OCI-M2 (cell line): Measurements from ENCODE around the gene PSEN1.

Experiments
- DNase-seq: peaks from one replicate; lab custom pipeline; 2025; ENCODE audit not compliant: unreplicated experiment; lab: John Stamatoyannopoulos, UW

PSEN1 gene

DNA sequence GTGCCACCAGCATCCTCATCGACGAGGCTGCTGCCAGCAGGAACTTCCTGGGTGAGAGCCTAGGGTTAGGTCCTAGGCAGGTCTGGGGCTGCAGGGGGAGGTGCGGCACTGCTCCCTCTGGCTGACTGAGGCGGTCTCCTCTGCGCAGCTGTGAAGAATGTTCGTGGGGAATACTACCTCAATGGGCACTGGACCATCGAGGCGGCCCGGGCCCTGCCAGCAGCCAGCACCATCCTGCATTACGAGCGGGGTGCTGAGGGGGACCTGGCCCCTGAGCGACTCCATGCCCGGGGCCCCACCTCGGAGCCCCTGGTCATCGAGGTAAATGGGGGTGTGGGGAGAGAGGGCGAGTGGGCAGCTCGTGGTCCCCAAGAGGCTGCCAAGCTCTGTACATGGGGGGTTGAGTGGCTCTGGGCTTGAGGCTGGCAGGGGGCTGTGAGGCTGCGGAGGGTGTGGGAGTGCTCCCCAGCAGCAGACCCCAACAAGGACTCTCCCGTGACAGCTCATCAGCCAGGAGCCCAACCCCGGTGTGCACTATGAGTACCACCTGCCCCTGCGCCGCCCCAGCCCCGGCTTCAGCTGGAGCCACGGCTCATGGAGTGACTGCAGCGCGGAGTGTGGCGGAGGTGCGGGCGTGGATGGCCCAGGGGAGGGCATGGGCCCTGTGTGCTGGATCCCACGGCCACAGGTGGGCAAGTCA lies 115.4 kb downstream of the PSEN1 start:
- no peak for DNase-seq

DNA sequence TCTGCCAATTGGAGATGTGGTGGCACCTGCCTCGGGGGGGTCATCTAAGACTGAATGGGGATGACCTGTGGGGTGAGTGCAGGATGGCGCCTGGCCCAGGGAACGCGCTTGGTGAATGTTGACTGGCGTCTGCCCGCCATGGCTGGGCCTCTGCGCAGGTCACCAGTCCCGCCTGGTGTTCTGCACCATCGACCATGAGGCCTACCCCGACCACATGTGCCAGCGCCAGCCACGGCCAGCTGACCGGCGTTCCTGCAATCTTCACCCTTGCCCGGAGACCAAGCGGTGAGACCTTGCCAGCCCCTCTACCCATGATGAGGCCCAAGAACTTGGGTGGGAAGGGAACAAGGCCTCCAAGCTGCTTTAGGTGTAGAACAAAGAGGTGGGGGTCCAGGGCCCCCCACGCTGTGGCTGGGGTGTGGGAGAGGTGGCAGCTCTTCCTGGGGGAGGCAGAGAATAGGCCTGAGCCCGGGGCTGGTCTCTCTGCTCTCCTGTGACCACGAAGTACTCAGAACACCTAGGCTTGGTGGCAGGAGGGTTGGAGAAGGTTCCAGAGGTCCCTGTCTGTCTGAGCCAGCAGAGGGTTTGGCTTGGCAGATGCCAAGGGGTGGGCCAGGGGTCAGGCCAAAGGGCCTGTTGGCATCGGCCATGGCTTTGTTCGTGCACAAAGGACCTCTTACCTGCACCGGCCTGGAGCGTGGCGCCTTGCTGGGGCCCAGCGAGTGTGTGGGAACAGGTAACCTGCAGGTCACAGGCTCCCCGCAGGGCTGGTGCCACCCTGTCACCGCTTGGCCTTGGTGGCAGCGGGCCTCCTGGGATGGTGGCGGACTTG lies 116.4 kb downstream of the PSEN1 start:
- DNase-seq, result no peak

DNA sequence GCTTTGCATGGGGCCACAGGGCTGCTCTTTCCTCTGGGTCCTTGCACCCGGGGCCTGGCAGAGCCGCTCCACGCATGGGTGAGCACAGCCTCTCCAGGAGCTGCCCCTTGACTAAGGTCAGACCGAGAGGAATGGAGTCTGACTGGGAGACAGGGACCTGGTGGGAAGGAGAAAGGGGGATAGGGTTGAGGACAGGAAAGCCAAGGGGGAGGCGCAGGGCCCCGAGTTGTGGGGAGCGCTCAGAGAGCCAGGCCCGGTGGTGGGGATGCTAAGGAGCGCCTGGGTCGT lies 117.0 kb downstream of the PSEN1 start:
- no peak for DNase-seq

DNA sequence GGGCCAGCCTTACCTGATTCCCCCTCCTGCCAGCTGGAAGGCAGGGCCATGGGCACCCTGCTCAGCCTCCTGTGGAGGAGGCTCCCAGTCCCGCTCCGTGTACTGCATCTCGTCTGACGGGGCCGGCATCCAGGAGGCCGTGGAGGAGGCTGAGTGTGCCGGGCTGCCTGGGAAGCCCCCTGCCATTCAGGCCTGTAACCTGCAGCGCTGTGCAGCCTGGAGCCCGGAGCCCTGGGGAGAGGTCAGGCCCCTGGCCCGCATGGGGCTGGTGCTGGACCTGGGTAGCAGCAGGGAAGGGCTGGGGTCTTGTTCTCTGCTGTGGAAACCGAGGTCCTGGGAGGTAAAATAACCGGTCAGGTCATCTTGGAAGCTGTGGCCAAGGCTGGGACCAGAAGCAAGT lies 117.4 kb downstream of the PSEN1 start:
- no peak for DNase-seq

DNA sequence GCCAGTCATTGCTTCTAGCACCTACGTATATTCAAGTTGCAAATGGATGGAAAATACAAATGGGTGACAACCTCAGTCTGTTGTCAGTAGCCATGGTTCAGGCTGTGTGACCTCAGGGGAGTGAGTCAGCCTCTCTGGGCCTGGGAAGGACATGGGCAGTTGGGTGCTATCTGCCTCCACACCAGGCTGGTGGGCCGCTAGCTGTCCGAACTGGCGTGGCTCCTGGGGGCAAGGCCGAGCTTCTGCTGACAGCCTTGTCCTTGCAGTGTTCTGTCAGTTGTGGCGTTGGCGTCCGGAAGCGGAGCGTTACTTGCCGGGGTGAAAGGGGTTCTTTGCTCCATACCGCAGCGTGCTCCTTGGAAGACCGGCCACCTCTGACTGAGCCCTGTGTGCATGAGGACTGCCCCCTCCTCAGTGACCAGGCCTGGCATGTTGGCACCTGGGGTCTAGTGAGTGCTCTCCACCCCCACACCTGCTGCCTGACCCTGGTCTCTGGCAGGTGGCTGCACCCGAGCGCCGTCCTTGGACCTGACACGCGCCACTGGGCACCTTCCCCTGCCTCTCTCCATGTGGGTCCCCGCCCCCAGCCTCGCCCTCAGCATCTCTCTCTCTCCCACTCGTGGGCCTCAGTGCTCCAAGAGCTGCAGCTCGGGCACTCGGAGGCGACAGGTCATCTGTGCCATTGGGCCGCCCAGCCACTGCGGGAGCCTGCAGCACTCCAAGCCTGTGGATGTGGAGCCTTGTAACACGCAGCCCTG lies 118.1 kb downstream of the PSEN1 start:
- no peak for DNase-seq

DNA sequence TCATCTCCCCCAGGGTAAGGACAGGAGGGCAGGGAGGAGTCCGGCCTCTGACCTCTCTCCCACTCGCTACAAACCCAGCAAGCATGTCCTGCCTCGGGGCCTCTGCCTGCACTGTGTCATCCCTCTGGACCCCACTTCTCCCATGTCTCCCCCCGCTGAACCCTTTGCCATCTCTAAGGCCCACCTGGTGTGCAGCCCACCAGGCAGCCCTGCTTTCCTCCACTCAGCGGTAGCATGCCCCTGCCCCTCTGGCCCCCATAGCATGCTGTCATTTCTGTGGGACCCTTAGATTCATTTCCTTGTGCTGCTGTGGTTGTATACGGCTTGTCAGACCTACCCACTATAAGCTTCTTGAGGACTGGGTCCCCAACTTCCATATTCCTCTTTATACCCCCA lies 118.7 kb downstream of the PSEN1 start:
- no peak for DNase-seq

DNA sequence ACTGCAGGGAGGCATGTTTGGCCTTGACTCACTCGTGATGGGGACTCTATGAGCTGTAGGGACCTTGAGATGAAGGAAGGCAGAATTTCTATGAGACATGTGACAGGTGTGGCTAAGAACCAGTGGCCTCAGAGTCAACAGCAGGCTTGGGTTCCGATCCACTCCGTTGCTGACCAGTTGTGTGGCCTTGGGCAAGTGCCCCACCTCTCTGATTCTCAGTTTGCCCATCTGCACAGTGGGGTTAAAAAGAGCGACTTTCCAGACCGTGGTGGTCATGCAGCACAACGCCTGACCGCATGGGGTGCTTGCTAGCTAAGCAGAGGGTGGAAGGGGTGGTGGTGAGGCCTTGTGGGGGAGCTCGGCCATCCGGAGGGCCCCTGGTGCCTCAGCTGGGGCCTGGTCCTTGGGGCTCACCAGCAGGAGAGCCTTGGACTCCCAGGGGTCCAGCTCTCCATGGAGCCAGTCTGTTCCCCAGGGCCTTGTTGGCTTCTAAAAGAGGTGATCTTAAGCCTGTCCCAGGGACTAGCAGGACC lies 119.5 kb downstream of the PSEN1 start:
- DNase-seq, result no peak

DNA sequence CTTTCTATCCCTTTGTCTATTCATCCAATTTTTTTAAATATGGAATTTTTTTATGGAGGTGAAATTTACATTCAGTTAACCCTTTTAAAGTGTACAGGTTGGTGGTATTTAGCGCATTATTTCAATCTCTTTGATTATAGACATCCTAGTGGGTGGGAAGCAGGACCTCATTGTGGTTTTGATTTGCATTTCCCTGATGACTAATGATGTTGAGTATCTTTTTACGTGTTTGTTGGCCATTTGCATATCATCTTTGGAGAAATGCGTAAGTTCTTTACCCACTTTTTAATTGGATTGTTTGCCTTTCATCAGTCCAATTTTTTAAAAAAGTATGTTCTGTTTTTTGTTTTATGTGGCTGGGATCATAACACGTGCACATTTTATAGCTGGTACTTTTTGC lies 121.8 kb downstream of the PSEN1 start:
- DNase-seq, result no peak

DNA sequence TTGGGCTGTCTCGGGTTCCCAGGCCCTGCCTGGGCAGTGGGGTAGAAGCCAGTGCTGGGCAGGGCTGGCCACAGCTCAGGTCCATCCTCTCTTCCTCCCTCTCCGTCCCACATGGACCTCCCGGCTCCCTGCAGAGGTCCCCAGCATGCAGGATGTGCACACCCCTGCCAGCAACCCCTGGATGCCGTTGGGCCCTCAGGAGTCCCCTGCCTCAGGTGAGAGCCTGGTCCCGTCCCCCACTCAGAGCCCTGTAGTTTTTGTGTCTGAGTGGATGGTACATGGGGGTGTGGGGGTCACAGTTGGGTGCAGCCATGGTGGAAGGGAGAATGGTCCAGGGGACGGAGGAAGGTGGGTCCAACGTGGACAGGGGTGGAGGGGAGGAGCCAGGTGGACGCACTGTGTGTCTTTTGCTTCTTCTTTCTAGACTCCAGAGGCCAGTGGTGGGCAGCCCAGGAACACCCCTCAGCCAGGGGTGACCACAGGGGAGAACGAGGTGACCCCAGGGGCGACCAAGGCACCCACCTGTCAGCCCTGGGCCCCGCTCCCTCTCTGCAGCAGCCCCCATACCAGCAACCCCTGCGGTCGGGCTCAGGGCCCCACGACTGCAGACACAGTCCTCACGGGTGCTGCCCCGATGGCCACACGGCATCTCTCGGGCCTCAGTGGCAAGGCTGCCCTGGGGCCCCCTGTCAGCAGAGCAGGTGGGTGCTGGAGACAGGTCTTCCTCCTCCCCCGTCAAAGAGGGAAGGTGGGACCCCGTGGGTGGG lies 122.7 kb downstream of the PSEN1 start:
- no peak for DNase-seq

DNA sequence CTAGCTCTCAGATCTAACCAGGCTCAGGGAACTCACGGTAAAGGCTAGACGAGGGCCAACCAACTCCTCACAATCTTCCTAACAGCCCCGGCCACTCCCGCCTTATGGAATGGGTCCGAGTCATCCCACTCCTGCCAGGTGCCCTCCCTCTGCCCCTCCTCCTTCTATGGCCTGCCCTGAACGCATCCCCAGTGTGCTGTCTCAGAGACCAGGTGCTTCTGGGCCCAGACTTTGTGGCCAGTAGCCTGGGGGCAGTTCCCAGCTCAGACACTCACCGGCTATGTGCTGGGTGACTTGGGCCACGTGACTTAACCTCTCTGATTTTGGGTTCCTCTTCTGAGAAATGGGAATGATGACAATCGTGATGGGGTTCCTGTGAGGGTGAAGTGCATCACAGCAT lies 123.5 kb downstream of the PSEN1 start:
- DNase-seq, result no peak

DNA sequence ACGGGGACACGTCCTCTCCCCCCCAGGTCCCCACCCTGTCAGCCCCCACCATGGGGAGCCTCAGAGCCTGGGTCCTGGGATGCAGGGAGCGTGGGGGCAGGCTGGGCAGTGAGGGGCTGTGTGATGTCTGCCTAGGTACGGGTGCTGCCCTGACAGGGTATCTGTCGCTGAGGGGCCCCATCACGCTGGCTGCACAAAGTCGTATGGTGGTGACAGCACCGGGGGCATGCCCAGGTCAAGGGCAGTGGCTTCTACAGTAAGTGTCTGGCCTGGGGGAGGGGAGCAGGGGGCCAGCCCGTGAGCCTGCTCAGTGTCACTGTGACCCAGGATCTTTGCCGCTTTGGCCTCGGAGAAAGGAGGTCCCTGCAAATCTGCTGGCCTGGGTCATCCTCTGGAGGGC lies 124.3 kb downstream of the PSEN1 start:
- no peak for DNase-seq

DNA sequence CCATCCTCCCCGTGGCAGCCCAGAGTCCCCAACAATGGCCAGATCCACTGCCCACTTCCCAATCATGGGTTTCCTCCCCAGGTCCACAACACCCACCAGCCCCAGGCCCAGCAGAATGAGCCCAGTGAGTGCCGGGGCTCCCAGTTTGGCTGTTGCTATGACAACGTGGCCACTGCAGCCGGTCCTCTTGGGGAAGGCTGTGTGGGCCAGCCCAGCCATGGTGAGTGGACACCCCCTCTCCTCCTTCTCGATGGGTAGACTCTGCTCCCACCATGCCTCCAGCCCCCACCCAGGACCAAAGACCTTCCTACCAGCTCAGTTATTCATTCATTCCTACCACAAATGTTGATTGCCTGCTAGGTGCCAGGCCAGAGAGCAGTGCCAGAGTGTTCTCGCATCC lies 124.8 kb downstream of the PSEN1 start:
- DNase-seq, result no peak

DNA sequence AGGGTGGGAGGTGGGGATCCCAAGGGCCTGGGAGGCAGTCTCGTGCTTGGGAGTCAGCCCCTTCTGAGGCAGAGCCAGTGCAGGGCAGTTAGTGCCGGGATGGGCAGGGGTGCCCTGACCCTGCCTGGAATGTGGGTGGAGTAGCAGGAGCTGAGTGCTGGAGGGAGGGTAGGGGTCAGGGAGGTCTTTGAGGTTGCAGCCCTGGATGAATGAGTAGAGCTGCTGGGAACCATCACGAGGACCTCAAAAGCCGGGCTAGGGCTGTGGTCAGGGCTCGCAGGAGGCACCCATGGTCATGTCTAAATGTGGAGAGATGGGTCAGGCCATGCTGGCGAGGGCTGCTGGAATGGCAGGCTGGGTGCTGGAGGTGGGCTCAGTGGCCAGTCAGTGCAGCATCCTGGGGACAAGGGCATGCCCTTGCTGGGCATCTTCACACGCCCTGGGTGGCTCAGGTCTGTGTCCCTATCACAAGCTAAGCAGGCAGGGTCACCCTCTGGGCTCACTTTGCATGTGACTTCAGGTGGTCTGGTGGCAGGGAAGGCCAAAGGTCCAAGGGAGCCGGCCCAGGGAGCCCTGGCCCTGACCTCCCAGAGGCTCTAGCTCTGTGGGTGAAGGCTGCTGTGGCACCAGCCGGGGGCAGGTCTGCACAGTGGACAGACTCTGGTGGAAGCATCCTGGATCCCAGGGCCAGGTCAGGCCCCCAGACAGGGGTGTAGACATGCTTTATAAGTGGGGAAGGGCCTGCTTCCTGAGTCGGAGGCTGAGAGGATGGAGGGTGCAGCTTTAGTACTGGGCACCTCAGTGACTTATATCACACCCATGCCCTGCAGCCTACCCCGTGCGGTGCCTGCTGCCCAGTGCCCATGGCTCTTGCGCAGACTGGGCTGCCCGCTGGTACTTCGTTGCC lies 125.5 kb downstream of the PSEN1 start:
- DNase-seq, result no peak

DNA sequence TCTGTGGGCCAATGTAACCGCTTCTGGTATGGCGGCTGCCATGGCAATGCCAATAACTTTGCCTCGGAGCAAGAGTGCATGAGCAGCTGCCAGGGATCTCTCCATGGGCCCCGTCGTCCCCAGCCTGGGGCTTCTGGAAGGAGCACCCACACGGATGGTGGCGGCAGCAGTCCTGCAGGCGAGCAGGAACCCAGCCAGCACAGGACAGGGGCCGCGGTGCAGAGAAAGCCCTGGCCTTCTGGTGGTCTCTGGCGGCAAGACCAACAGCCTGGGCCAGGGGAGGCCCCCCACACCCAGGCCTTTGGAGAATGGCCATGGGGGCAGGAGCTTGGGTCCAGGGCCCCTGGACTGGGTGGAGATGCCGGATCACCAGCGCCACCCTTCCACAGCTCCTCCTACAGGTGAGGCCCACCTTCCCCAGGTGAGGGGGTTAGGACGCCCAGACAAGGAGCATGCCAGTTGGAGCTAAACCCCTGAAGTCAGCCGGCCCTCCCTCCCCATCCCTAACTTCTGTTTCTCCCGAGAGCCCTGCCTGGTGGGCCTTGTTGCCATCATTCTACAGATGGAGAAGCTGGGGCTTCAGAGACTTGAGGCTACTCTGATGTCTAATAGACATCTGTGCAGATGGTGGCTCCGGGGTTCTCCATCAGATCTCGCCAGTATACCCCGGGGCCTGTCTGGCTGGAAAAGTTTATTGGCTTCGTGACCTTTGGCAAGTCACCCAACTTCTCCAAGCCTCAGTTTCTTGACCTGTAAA lies 126.3 kb downstream of the PSEN1 start:
- no peak for DNase-seq

DNA sequence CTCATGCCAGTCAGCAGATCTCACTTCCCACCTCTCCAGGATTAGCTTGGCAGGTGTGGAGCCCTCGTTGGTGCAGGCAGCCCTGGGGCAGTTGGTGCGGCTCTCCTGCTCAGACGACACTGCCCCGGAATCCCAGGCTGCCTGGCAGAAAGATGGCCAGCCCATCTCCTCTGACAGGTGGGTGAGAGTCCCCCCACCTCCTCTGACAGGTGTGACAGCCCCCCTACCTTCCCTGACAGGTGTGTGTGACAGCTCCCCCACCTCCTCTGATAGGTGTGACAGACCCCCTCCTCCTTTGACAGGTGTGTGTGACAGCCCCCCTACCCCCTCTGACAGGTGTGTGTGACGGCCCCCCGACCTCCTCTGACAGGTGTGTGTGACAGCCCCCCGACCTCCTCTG lies 127.3 kb downstream of the PSEN1 start:
- DNase-seq, result no peak

DNA sequence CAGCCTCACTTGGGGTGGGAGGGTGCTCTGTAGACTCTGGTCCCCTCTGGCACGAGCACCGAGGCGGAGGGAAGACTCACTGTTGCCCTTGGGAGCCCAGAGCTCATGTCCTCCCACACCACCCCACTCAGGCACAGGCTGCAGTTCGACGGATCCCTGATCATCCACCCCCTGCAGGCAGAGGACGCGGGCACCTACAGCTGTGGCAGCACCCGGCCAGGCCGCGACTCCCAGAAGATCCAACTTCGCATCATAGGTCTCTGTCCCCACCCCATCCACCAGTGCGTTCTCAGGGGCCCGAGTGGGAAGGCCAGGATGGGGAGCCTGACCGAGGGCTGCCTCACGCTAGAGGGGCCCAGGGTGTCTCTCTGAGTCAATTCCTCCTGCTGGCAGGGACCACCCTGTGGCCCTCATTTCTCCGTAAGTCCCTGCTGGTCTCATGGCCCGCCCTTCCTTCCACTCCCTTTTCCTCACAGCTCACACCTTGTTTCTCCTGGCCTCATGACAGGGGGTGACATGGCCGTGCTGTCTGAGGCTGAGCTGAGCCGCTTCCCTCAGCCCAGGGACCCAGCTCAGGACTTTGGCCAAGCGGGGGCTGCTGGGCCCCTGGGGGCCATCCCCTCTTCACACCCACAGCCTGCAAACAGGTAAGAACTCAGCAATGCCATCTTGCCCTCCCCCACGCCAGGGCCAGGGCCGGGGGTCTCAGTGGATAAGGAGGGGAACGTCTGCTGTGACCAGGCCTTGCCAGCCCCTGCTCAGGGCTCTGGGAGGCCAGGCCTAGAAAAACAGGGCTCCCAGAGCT lies 128.0 kb downstream of the PSEN1 start:
- no peak for DNase-seq

DNA sequence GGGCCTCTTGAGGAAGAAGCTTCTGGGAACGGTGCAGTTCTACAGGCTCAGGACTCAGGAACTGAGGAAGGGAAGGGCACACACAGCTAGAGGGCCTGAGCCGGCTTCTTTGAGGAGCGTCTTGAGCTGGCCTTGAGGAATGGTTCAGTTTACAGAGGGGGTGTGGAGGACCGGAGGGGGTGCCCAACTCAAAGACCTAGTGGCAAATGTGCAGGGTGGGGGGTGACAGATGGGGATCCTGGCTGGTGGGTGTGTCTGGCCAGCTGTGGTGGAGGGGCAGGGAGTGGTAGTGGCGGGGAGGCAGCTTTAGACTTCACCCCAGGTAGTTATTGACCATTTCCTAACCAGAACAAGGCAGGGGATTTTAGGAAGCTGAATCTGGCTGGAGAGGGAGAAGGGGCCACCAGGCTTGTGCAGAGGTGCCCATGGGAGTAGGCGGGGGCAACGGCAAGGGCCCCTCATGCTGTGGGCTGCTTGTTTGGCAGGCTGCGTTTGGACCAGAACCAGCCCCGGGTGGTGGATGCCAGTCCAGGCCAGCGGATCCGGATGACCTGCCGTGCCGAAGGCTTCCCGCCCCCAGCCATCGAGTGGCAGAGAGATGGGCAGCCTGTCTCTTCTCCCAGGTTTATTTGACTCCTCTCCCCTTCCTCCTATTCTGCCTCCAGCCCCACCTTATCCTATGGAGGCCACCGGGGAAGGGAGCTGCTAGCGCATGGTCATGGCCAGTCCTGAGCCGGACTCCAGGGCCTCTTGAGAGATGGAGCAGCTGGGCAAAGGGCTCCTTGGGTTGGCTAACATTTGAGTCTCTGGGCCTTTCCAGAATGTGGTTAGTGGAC lies 128.8 kb downstream of the PSEN1 start:
- no peak for DNase-seq

DNA sequence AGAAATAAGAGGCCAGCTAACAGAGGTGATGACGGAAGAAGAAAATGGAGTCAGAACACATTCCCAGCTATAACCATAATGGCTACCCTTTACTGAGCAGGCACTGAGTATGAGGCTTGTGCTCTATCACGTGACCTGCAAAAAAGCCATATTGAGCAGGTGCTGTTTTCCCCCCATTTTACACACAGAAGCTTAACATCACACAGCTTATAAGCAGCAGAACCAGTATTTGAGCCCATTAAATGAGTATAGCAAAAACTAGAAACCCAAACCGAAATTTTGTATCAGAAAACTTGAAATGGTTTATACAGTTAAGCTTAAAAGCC lies 129.4 kb downstream of the PSEN1 start:
- DNase-seq, result no peak
